GM18520 (cell line): ENCODE measurements around the gene CCDC106.

ENCODE experiments used
- ATAC-seq: cut with Tn5 transposase; IDR thresholded peaks from one replicate; pipeline ENCODE4 v1.9.1; 2021; ENCODE audit not compliant: unreplicated experiment

The CCDC106 gene

DNA sequence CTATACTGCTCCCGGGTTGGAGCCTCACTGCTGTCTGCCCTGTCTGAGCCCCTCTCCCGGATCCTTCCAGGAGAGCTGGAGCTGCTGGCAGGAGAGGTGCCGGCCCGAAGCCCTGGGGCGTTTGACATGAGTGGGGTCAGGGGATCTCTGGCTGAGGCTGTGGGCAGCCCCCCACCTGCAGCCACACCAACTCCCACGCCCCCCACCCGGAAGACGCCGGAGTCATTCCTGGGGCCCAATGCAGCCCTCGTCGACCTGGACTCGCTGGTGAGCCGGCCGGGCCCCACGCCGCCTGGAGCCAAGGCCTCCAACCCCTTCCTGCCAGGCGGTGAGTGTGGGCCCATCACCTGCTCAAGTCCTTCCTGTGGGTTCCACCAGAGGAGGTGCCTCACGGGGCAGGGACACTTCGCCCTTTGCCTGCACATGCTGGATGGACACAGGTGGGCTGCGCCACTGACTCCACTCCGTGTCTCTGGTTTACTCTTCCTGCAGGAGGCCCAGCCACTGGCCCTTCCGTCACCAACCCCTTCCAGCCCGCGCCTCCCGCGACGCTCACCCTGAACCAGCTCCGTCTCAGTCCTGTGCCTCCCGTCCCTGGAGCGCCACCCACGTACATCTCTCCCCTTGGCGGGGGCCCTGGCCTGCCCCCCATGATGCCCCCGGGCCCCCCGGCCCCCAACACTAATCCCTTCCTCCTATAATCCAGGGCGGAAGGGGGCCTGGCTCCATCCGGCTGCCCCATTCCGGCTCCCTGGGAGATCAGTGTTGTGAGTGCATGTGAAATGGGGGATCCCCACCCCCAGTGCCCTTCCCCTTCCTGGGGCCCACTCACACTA is 46.9 kb downstream of the CCDC106 start:
- ATAC-seq = no peak

DNA sequence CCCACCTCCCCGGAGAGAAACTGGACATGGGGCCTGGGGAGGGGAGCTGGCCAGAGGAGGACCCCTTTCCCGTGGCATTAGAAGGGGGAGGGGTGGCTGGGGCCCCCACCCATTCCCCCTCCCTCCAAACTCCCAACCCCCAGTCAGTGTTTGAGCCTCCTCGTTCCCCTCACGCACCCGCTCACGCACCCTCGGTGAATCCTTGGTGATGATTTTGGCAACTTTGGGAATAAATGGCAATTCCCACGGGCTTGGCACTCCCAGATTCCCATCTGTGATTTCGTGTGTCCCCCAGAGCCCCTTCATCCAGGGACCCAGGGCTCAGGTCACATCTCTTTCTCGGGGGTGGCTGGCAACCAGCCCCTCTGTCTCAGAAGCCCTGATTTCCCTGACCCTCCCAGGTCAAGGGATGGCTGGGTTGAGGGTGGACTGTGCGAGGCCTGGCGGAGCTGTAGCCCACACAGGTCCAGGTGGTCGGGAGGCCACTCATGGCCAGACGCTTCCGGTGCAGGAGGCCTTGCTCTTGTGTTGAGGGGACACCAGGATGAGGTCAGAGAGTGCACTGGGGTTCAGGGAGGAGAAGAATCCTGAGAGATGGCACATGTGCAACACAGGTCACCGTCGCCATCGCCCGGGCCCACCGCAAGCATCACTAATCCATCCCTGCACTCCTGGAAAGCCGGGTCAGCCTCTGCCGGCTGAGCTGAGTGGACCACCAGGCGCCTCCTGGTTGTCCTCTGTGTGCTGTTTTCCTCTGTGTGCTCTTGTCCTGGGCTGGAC is 47.7 kb downstream of the CCDC106 start:
- ATAC-seq = no peak

DNA sequence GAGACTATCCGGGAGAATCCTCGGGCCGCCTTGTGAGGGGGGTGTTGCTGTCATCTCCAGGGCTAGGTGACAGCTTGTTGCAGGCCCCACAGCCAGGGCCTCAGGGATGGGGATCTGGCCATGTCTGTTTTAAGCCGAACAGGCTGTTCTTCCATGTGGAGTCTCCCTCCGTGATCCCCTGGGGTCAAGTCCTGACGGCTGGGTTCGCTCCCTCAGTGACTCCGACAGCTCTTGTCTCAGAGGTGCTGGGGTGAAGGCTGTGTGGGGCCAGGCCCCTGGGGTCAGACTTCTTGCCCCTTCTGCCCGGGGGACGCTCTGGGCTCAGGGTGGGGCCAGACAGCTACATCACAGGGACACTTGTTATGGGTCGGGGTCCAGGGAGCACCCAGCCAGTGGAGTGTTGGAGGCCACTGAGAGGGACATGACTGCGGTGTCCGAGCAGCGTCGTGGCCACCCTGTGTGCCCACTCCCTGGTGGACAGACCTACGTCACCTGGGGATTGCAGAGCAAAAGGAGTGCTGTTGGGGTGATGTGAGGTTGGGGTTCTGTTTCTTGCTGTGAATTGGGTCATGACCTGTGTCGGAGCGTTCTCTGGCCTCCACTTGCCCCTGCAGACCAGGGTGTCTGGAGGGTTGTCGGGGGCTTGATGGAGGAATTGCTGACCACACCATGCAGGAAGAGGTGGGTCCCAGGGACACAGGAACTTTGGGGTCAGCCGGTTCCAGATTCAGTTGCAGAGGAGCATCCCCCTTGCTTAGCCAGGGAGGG is 48.5 kb downstream of the CCDC106 start:
- no peak for ATAC-seq

DNA sequence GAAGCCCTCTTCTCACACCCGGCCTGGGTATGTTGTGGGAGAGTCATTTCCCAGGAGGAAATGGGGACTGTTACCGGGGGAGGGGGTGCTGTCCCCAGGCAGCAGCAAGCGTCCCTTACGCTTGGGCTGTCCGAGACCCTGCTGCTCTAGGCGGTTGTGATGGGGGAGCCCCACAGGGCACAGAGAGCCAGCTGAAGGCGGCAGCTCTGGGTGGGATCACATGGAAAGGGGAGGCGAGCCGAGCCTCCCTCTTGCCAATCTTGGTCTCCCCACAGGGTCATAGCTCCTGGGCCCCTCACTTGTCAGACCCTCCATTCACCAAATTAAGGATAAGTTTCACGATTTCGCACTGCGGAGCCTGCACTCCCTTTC is 49.0 kb downstream of the CCDC106 start:
- ATAC-seq = no peak

DNA sequence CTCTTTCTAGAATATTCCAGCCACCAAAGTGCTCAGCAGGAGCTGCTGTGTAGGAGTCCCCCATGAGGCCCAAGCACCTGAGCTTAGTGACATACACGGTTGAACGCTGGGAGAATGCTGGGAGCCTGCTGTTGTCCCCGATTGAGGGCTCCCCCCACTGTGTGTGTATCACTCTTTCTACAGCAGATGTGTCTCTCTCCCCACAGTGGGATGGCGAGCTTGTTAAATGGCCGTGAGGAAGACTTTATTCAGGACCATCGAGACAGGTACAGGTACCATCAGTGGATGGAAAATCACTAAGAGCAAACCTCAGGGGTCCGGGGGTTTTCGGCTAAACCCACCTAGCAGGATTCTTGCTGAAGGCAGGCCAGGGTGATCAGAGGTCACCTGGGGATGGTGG is 49.7 kb downstream of the CCDC106 start:
- ATAC-seq = no peak

DNA sequence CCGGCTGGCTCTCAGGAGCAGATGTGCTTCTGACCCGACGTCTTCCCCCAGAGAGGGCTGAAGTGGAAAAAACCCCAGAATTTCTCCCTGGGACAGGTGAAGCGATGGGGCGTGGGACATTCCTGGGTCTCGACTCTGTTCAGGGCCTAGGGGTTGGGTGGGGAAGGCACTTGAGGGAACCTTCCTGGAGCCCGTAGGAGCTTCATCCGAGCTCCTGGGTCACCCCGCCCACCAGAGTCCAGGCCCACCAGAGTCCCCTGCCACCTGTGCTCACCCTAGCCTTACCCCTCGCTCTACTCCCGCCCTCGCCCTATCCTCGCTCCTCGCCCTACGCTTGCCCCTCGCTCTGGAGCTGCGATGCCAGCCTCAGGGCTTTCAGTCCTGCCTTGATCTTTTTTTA is 50.2 kb downstream of the CCDC106 start:
- no peak for ATAC-seq

DNA sequence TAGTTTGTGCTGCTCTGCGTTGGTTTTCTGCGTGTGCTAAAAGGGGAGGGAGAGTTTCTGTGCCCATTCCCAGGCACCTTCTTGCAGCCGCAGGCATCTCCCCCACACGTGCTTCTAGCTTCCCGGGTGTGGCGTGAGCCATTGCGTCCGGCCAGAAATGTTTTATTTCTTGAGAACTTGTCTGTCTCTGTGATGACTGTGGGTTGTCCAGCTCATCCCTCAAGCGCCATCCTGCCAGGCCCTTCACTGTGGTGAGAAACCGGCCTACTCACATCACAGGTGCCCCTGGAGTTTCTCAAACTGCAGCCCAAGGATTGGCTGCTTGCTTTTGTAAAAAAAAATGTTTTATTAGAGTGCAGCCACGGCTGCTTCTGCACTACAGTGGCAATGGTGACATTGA is 51.2 kb downstream of the CCDC106 start:
- ATAC-seq = no peak

DNA sequence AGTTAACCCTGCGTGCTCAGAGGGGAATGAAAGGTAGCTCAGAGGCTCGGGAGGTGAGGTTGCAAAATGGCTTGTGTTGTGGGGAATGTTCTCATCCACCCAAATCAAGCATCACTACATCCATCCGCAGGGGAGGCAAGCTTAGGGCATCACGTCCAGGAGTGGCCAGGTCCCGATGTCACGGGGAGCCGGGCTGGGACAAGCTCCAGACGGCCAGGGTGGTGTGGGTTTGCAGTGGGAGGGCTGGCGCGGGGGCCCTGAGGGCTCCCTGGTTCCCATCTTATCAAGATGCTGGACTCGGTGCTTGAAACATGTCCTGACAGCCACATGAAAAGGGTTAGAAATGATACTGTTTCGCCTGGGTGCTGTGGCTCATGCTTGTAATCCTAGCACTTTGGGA is 52.8 kb downstream of the CCDC106 start:
- ATAC-seq = no peak

DNA sequence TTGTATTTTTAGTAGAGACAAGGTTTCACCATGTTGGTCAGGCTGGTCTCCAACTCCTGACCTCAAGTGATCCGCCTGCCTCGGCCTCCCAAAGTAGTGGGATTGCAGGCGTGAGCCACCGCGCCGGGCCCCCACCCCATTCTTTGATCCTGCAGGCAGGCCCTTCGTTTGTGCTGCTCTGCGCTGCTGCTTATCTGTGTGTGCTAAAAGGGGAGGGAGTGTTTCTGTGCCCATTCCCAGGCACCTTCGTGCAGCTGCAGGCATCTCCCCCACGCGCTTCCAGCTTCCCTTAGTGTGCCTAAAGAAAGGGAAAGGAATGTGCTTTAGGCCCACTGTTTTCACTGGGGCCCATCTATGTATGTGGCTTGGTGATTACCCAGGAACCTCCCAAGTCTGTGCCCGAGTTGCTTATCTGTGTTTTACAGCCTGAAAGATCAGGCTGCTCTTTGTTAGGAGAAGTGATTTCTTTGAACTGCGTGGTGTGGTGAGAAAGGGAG is 54.2 kb downstream of the CCDC106 start:
- ATAC-seq = no peak
